Measurements from ENCODE around the gene PPARD. TPM values are rescaled to one million over a fixed set of nuclear protein-coding genes. Genes with fewer than 3 reads are reported as not detected.

Gene PPARD
- total and polyA plus RNA-seq, 2 of the 13 experiments (the other 11 are each of a cell fraction or from before 2014, with no cell fraction given): 6.1 to 13.3 TPM

GRCh38 chr6:35317483-35318195, 24.7 kb upstream of the PPARD start (continued):
- TF ChIP-seq TOPORS (CRISPR knock-in tag; IDR thresholded peaks at IDR 0.05) (no peak), HOMEZ (CRISPR knock-in tag; IDR thresholded peaks at IDR 0.05; ENCODE audit: low read depth) (no peak), TCF7L2 (IDR thresholded peaks at IDR 0.05; ENCODE audit: low read depth, low read length) (no peak), GPBP1L1 (CRISPR knock-in tag; IDR thresholded peaks at IDR 0.05) (no peak), ZUFSP (CRISPR knock-in tag; IDR thresholded peaks at IDR 0.05; ENCODE audit: borderline replicate concordance) (no peak), GABPA (IDR thresholded peaks at IDR 0.05; ENCODE audit: low read depth, low read length) (no peak), GABPA (CRISPR knock-in tag; IDR thresholded peaks at IDR 0.05; ENCODE audit: low read depth) (no peak), PATZ1 (CRISPR knock-in tag; IDR thresholded peaks at IDR 0.05) (no peak), SALL2 (CRISPR knock-in tag; IDR thresholded peaks at IDR 0.05) (no peak), ZNF781 (CRISPR knock-in tag; IDR thresholded peaks at IDR 0.05; ENCODE audit: borderline replicate concordance, not compliant biosample characterization) (peak; percentile 50), ZNF552 (CRISPR knock-in tag; IDR thresholded peaks at IDR 0.05; ENCODE audit: borderline replicate concordance) (no peak; the same call in 1 of the 2 replicates), ZNF446 (CRISPR knock-in tag; IDR thresholded peaks at IDR 0.05) (no peak), FOXA3 (CRISPR knock-in tag; IDR thresholded peaks at IDR 0.05) (no peak), HDAC2 (CRISPR knock-in tag; IDR thresholded peaks at IDR 0.05) (no peak), RBM39 (IDR thresholded peaks at IDR 0.05; ENCODE audit: low read depth, low read length, poor library complexity, severe bottlenecking) (no peak), ZMAT3 (CRISPR knock-in tag; conservative IDR thresholded peaks at IDR 0.05) (no peak), MNT (IDR thresholded peaks at IDR 0.05) (no peak), ZNF512 (CRISPR knock-in tag; IDR thresholded peaks at IDR 0.05) (no peak), MED8 (CRISPR knock-in tag; IDR thresholded peaks at IDR 0.05; ENCODE audit: insufficient replicate concordance) (no peak), ZNF670 (CRISPR knock-in tag; IDR thresholded peaks at IDR 0.05; ENCODE audit: borderline replicate concordance) (no peak)

Data from HepG2 (cell line).